Sciatic nerve (tissue), 1 donor: ENCODE results near the gene APOC1. TPM values are rescaled to one million over a fixed set of nuclear protein-coding genes. Genes with fewer than 3 reads are reported as not detected.

ENCODE experiments used
- total RNA-seq: library from RNA; stranded (reverse); fragmentation: NEBNext Ultra II Directional; extraction: Animal tissue kit (Norgen Biotek cat#: 25700); gene quantifications from one replicate; pipeline ENCODE4 v1.2.1, GENCODE V29; 2021
- donor health status: DM: no; HTN: no; CAD: no.

APOC1 gene
- total RNA-seq, 1 donor from 2014 or later, result 29.0 TPM

Other genes starting within 250 kb of the APOC1 start
- gene CEACAM19, start 243.1 kb upstream of the APOC1 start, total RNA-seq, result 23.4 TPM
- not detected for gene CEACAM16, start 215.5 kb upstream of the APOC1 start, total RNA-seq
- 117 TPM for gene BCL3, start 165.9 kb upstream of the APOC1 start, total RNA-seq
- gene CBLC, start 136.7 kb upstream of the APOC1 start, total RNA-seq, result not detected
- gene BCAM, start 105.5 kb upstream of the APOC1 start, total RNA-seq, result 164 TPM
- gene NECTIN2, start 68.3 kb upstream of the APOC1 start, total RNA-seq, result 115 TPM
- gene TOMM40, start 23.4 kb upstream of the APOC1 start, total RNA-seq, result 29.1 TPM
- 79.3 TPM for gene APOE, start 8.8 kb upstream of the APOC1 start, total RNA-seq
- not detected for gene APOC4, start 27.6 kb downstream of the APOC1 start, total RNA-seq
- gene APOC2, start 31.4 kb downstream of the APOC1 start, total RNA-seq, result 4.2 TPM
- gene CLPTM1, start 40.8 kb downstream of the APOC1 start, total RNA-seq, result 105 TPM
- gene RELB, start 86.9 kb downstream of the APOC1 start, total RNA-seq, result 27.4 TPM
- gene CLASRP, start 124.4 kb downstream of the APOC1 start, total RNA-seq, result 109 TPM
- gene ZNF296, start 161.9 kb downstream of the APOC1 start, total RNA-seq, result 0.45 TPM
- 8.8 TPM for gene GEMIN7, start 164.7 kb downstream of the APOC1 start, total RNA-seq
- 19.3 TPM for gene PPP1R37, start 178.6 kb downstream of the APOC1 start, total RNA-seq
- not detected for gene NKPD1, start 246.4 kb downstream of the APOC1 start, total RNA-seq